Endothelial cell (in vitro differentiated cells): Measurements from ENCODE around the gene DCUN1D3. TPM values are rescaled to one million over a fixed set of nuclear protein-coding genes. Genes with fewer than 3 reads are reported as not detected.

Experiments used
- DNase-seq: peaks from one replicate; pipeline ENCODE4 v3.0.0; 2021; ENCODE audit warnings: low spot score
- H3K27ac Mint-ChIP-seq: one replicate; pipeline ENCODE4 v1.8.0; 2021; ENCODE audit warnings: mixed read lengths, inconsistent platforms; ENCODE audit not compliant: unreplicated experiment
- H3K27me3 Mint-ChIP-seq: one replicate; pipeline ENCODE4 v1.8.0; 2021; ENCODE audit warnings: mild to moderate bottlenecking, moderate library complexity, mixed read lengths, inconsistent platforms; ENCODE audit not compliant: unreplicated experiment
- H3K36me3 Mint-ChIP-seq: one replicate; pipeline ENCODE4 v1.8.0; 2021; ENCODE audit warnings: mild to moderate bottlenecking, low read depth, mixed read lengths, inconsistent platforms; ENCODE audit not compliant: unreplicated experiment
- H3K4me1 Mint-ChIP-seq: one replicate; pipeline ENCODE4 v1.8.0; 2021; ENCODE audit warnings: mild to moderate bottlenecking, mixed read lengths, inconsistent platforms; ENCODE audit not compliant: unreplicated experiment
- H3K4me3 Mint-ChIP-seq: one replicate; pipeline ENCODE4 v1.8.0; 2021; ENCODE audit warnings: mild to moderate bottlenecking, mixed read lengths, inconsistent platforms; ENCODE audit not compliant: unreplicated experiment
- H3K9me3 Mint-ChIP-seq: one replicate; pipeline ENCODE4 v1.8.0; 2021; ENCODE audit warnings: mixed read lengths, inconsistent platforms; ENCODE audit not compliant: unreplicated experiment
- total RNA-seq: library from RNA; stranded (reverse); fragmentation: NEBNext Ultra II Directional; extraction: Animal tissue kit (Norgen Biotek cat#: 25700); gene quantifications from one replicate; pipeline ENCODE4 v1.2.1, GENCODE V29; 2021; ENCODE audit not compliant: unreplicated experiment
- TF ChIP-seq, protein P1 (sequence below): fragments of 200-600 bp; sonication (generic); IDR thresholded peaks from one replicate; pipeline ENCODE4 v1.5.0; 2021; ENCODE audit warnings: antibody characterized with exemption; ENCODE audit not compliant: unreplicated experiment

DCUN1D3 gene
- total RNA-seq, 1 donor from 2014 or later = 17.2 TPM

DNA sequence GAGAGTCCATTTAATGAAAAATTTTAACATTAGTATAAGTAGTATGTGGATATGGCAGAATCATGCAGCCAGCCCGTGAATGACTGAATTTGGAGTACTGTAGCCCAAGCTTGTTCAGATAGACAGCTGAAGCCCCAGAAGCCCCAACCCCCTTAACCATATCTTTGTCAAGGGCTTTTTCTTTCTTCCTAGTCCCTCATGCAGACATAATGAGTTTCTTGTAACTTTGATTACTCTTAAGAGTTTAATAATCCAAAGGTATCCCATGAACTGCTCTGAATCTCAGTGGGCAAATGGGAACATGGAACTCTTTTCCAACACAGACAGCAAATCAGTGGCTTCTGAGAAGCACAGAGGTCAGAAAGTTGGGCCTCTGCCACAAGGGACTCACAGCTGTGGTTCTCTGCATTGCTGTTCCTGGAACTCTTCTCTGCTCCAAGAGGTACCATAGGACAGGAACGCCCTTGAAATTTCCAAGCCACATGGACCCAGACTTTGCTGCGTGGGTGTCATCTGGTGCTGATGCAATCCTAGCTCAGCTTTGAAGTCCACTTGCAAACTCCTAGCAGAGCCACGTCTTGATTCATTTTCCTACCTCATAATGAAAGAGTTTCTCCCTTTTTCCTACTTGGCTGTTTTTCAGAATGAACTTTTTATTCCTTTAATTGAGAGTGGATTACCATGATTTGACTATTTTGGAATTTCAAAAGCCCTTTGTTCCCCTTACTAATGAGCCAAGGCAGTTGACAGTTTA, 18.5 kb upstream of the DCUN1D3 start:
- Mint-ChIP-seq H3K9me3 (no peaks in the 10 kb centered on the region), H3K4me1 (no peaks in the 10 kb centered on the region), H3K4me3 (no peak overlapping the region), H3K27ac (no peak overlapping the region), H3K27me3 (peaks cover 1% of the 10 kb centered on the region), H3K36me3 (peaks cover 5% of the 10 kb centered on the region)
- no peak for DNase-seq
- TF ChIP-seq, protein P1, sequence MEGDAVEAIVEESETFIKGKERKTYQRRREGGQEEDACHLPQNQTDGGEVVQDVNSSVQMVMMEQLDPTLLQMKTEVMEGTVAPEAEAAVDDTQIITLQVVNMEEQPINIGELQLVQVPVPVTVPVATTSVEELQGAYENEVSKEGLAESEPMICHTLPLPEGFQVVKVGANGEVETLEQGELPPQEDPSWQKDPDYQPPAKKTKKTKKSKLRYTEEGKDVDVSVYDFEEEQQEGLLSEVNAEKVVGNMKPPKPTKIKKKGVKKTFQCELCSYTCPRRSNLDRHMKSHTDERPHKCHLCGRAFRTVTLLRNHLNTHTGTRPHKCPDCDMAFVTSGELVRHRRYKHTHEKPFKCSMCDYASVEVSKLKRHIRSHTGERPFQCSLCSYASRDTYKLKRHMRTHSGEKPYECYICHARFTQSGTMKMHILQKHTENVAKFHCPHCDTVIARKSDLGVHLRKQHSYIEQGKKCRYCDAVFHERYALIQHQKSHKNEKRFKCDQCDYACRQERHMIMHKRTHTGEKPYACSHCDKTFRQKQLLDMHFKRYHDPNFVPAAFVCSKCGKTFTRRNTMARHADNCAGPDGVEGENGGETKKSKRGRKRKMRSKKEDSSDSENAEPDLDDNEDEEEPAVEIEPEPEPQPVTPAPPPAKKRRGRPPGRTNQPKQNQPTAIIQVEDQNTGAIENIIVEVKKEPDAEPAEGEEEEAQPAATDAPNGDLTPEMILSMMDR = no peak

DNA sequence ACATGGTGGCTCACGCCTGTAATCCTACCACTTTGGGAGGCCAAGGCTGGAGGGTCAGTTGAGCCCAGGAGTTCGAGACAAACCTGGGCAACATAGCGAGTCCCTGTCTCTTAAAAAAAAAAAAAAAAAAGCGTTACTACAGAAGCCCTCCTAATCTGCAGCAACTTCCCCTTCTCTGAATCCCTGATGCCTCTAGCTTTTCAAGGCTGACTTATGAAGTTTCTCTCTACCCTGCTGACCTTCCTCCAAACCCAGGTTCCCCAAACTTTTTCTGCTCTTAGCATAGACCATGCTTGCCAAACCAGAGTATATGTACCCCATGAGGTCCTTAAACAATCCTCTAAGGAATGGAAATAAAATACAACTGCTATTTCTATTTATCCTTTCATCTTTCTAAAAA, 16.8 kb upstream of the DCUN1D3 start:
- Mint-ChIP-seq H3K4me3 (no peak overlapping the region), H3K9me3 (no peaks in the 10 kb centered on the region), H3K27ac (no peak overlapping the region), H3K36me3 (peaks cover 5% of the 10 kb centered on the region), H3K4me1 (no peaks in the 10 kb centered on the region), H3K27me3 (peaks cover 1% of the 10 kb centered on the region)
- DNase-seq = no peak
- TF ChIP-seq, protein P1 = no peak

GRCh38 chr16:20916289-20916688, 16.1 kb upstream of the DCUN1D3 start:
- Mint-ChIP-seq H3K4me1 (peaks cover 2% of the 10 kb centered on the region), H3K4me3 (no peak overlapping the region), H3K27ac (no peak overlapping the region), H3K9me3 (no peaks in the 10 kb centered on the region), H3K27me3 (peaks cover 1% of the 10 kb centered on the region), H3K36me3 (peaks cover 5% of the 10 kb centered on the region)
- TF ChIP-seq, protein P1 = no peak
- DNase-seq = no peak

DNA sequence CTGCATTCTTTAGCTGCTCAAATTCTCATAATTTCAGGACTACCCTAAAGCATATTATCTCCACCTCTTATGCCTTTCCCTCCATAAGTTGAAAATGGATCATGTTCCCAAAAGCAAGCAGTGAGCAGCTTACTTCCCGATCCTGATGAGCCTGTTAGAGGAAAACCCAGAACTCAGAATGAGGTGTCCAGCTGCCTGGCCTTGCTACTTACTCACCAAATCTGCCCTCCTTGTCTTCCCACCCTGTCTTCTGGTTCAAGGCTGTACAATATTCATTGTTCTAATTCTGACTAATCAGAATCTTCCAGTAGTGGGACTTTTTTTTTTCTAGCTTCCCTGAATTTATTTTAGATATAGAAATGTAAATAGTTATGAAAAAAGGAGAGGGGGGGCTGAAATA, 11.2 kb upstream of the DCUN1D3 start:
- TF ChIP-seq, protein P1 = no peak
- H3K27me3 Mint-ChIP-seq = no peaks in the 10 kb centered on the region
- H3K36me3 Mint-ChIP-seq = peaks cover 7% of the 10 kb centered on the region
- no peak for DNase-seq
- no peaks in the 10 kb centered on the region for H3K9me3 Mint-ChIP-seq
- no peak overlapping the region for H3K4me3 Mint-ChIP-seq
- H3K27ac Mint-ChIP-seq = no peak overlapping the region
- peaks cover 16% of the 10 kb centered on the region for H3K4me1 Mint-ChIP-seq

- Mint-ChIP-seq H3K36me3 (peaks cover 5% of the 10 kb centered on the region), H3K9me3 (no peaks in the 10 kb centered on the region), H3K4me3 (no peak overlapping the region), H3K27me3 (peaks cover 2% of the 10 kb centered on the region), H3K27ac (peak overlapping the region; percentile 64), H3K4me1 (peaks cover 20% of the 10 kb centered on the region)
- DNase-seq = no peak
- TF ChIP-seq, protein P1 = no peak
These were observed 10.7 kb upstream of the DCUN1D3 start for GRCh38 chr16:20910781-20911321.
